Inflammatory macrophage treated with lipopolysaccharide for 4 hours (primary cell): ENCODE data around the gene POMC.
"Not testable (repeated sequence)": the region's sequence is repeated elsewhere in the genome, so short reads cannot be mapped to it uniquely, and the experiment has no call there.

Experiments used
- DNase-seq: peaks from one replicate; pipeline ENCODE4 v3.0.0-alpha.2; 2020

The POMC gene

DNA sequence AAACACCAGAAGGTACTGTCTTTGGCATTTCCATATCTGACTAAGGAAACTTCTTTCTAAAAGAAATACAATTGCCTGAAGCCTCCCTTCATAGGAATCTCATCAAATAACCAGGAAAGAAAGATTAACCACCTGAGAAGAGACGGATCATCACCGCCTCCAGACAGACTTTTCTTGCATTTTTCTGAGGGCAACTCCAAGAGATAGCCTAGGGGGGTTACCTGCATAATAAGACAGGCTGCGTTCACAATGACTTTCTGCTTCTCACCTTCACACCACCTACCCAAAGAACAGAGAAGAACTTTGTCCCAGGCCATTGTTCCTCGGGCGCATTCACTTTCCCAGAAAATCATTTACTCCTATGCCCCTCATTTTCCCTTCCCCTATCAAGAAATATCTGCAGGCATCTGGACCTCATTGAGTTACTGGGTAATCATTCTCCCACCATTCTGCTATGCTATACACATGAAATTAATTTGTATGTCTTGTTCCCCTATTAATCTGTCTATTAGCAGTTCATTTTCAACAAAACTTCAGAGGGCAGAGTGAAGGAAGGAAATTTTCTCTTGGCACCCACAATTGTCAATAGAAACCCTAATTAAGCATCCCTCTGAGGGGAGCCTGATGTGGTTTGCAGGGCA is 8.3 kb upstream of the POMC start:
- DNase-seq = no peak

DNA sequence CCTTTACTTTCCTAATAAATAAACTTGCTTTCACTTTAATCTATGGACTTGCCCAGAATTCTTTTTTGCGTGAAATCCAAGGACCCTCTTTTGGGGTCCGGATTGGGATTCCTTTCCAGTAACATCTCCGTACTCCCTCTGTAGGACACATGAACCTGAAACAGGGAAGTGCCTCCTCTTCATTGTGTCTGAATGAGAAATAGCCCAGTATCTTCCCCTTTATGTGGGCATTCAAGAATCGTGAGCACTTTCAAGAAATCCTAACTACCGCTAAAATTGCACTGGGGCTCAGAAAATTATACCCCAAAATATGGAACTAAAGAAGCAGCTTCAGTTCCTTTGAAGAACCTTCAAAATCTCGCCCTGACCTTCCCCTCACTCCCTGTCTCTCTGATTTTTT is 7.8 kb upstream of the POMC start:
- DNase-seq = peak; percentile 65

DNA sequence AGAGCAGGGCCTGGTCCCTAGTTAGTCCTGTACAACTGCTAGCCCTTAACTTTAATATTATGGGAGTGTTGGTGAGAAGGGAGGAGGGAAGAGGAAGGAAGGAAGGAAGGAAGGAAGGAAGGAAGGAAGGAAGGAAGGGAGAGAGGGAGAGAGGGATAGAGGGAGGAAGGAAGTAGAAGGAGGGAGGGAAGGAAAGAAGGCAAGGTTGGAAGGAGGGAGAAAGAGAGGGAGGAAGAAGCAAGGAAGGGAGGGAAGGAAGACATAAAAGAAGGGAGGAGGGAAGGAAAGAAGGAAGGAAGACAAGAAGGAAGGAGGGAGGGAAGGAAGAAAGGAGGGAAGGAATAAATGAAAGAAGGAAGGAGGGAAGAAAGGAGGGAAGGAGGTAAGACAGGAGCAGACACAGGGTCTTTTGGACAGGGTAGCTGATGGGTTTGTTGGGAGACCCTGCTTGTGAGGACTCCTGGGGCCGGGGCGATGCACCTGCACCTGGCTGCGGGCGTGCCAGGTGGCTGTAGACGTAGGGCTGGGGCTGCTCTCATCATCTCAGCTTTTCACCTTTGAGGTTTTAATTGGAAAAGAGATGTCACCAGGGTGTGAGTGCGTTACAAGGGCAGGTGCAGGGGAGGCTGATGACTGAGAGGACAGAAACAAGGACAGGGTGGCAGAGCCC is 5.9 kb upstream of the POMC start:
- DNase-seq = no peak

DNA sequence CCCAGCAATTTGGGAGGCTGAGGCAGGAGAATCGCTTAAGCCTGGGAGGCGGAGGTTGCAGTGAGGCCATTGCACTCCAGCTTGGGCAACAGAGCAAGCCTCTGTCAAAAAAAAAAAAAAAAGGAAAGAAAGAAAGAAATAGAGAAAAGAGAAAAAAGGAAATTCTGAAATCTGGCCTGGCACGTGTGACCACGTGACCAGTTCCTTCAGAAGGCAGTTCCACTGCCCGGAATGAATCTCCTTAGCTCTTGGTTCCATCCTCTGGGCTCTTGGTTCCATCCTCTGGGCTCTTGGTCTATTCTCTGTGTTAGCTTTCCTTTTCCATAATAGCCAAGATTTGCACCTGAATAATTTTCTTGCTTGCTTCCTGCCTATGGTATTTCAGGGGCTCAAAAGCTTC is 5.3 kb upstream of the POMC start:
- DNase-seq = no peak

DNA sequence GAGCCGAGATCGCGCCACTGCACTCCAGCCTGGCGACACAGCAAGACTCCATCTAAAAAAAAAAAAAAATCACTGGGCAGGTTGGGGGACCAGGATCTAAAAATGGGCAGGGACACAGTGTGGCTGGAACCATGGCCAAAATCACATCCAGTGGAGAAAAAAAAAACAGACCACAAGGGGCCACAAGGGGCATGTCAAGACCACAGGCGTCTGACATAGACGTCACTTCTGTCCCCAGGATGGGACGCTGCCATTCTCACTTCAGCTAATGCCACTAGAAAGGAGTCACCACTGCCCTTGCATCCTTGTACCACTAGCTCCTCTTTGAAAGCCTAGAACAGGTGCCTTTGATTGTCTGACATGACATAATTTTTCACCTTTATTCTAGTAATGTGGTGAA is 2.5 kb upstream of the POMC start:
- no peak for DNase-seq

DNA sequence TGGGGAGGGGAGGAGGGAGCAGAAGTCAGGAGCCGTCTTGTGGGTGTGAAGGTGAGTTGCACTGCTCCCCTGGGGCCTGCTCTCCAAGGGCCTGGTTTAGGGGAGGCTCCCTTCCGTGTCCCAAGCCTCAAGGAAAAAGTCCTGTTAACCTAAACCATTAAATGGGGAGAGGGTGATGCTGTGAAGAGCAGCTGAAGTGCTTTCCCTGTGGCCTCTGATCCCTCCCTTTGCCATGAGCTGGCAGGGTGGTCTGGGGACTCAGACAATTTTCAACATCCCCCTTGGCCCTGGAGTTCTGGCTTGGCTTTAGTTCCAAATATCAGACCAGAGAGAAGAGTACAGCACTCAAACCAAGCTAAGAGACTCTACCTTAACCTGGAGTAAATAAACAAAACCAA is 692 bp upstream of the POMC start:
- DNase-seq = no peak

DNA sequence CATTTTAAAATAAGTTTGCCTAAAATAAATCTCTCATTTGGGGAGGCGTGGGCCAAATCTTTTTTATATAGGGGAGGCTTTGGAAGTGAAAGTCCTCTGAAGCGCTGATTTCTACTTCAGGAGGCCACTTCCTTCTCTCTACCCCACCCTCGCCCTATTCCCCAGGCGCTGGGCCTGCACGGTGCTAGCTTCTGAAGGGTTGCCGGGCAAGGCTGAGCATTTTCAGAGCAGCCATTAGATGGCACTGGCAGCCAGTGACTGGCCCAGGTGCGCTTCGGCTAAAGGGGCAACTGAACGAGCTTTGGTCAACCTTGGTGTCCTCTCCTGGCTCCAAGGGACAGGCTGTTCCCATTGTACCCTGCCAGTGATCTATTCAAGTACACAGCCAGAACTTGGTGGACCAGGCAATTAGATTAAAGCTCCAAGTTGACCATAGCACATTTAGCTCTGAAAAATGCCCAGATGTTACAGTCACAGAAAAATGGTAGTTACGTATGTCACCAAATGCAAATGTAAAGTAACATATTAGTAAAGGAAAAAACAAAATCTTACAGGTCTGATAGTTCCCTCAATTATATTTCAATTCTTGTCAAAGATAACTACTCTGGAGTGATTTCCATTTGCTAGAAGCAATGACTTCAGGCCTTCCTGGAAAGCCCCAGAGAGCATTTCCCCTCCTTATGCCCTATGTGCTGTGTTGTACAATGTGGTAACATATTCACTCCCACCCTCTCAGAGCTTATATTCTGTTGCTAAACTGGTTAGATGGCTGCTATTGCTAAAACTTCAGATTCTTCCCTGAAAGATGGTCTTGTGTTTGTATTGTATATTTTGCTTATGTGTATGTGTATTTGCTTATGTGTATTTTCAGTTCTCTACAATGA is 2.1 kb downstream of the POMC start:
- peak; percentile 64 for DNase-seq

DNA sequence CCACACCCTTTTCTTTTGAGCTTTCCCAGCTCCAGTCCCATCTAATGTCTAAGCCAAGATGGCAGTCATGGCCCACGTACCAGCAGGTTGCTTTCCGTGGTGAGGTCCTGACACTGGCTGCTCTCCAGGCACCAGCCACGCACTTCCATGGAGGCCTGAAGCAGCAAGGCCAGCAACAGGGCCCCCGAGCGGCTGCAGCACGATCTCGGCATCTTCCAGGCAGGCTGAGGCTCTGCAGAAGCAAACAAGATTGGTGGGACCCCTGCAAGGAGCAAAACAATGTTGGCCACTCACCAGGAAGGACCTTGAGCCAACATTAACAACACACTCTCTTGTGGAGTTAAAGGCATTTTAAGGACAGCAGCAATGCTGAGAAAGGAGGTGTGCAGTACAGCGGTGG is 3.8 kb downstream of the POMC start:
- DNase-seq = no peak

DNA sequence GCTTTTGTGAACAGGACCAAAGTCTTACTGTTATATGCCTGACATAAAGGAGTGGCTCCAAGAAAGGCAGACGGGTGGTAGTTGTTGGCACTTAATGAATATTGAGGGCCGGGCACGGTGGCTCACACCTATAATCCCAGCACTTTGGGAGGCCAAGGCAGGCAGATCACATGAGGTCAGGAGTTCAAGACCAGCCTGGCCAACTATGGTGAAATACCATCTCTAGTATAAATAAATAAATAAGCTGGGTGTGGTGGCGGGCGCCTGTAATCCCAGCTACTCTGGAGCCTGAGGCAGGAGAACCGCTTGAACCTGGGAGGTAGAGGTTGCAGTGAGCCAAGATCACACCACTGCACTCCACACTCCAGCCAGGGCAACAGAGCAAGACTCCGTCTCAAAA is 6.3 kb downstream of the POMC start:
- DNase-seq = not testable (repeated sequence)

DNA sequence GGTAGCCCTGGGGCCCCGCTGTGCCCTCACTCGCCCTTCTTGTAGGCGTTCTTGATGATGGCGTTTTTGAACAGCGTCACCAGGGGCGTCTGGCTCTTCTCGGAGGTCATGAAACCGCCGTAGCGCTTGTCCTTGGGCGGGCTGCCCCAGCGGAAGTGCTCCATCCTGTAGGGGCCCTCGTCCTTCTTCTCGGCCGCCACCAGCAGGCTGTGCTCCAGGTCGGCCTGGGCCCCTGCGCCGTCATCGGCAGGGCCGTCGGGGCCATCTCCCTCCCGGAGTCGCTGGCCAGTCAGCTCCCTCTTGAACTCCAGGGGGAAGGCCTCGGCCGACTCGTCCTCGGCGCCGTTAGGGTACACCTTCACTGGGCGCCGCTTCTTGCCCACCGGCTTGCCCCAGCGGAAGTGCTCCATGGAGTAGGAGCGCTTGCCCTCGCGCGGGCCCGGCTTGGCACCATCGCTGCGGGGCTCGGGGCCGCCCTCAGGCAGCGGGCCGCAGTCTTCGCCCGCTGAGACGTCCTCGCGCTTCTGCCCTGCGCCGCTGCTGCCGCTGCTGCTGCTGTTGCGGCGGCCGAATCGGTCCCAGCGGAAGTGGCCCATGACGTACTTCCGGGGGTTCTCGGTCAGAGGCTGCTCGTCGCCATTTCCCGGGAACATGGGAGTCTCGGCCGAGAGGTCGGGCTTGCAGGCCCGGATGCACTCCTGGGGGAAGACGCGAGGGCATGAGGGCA is 7.2 kb downstream of the POMC start:
- peak; percentile 51 for DNase-seq

DNA sequence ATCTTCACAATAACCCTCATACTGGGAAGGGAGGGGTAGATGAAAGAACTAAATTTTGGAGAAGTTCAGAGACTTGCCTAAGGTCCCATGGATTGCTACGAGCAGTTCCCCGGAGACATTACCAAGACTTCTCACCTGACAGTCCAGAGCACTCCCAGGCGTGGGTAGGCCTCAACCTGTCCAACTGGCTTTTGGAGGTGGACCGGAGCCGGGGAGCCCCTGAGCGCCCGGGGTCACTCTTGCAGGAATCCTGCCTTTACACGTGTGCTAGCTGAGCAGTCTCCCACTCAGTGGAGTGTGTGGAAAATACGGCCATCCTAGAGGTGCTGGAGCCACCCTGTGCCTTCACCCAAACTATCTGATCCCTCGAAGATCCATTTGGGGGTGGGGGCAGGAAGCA is 8.0 kb downstream of the POMC start:
- DNase-seq = no peak

DNA sequence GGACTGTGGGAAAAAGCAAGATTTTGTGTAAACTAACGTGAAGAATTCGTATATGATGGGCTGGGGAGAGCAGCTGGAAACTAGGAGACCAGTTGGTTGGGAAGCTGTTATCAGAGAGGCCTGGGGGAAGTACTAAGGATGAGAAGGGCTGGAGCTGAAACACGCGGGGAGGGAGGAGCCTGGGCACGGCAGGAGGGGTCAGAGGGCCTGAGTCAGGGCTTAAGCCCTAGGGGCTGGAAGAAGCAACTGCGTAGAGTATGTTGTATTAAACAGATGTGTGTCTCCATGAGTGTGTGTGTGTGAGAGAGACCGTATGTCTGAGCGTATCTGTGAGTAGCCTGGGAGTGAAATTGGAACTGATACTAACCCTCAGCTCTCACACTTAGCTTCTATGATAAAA is 8.4 kb downstream of the POMC start:
- no peak for DNase-seq

DNA sequence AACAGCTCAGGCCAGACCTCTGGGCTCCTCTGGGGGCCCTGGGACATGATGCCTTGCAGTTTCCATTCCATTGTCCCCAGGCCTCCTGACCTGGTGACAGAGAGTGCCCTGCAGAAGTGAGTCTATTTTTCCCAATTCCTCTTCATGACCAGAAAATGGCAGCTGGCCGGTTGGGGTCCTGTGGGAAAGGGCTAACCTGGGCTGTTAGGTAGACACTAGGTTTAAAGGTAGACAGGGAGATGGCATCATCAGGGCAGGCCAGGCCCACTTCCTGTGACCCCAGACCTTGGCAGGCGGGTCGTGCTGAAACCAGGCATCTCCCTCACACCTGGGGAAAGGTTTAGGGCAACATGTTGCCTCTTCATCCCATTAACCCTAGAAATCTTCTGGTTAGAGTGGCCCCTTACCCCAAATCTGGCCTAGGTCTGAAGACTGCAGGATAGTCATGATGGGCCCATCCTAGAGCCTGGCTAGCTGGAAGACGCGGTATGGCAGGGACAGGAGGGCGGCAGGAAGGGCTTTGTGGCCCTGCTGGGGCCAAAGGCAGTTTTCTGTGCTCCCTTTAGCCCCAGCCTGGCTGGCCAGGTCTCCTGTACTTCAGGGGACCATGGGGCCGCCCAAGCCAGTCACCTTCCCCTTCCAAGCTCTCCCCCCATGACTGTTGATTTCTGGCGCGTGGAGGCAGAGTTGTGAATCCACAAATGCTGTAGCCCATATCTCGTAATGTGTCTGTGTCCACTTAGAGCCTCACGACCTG is 10.1 kb downstream of the POMC start:
- DNase-seq = no peak

DNA sequence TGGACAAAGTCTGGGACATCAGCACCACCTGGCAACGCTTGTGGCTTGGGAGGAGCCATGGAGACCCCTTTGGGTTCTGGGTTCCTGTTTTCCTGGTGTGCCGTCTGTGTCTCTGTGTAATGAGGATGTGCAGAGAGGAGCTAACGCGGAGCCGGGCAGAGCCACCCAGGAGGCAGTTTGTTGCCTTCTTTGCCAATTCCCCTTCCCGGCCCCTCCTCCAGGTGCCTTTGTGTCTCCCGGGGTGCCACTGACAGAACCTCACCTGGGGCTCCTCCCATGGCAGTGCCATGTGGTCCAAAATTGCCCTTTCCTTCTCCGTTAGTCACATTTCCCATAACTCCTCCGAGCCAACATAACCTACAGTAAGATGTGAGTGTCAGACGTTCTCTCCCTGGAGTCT is 13.0 kb downstream of the POMC start:
- no peak for DNase-seq

DNA sequence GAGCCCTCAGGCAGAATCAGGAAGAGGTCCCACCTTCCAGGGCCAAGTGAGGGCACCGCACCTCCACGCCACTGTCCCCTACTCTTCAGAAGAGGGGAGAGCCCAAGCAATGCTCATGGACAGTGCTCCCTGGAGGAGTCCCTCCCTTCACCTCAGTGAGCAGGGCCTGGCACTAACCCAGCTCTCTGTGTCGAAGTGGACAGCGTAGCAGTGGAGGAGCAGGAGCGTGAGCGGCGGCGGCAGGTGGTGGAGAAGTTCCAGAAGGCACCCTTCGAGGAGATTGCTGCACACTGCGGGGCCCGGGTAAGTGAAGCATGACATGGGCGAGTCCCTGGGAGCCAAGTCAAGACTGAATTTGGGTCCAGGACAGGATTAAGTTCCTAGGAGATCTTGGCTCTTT is 16.7 kb downstream of the POMC start:
- no peak for DNase-seq

DNA sequence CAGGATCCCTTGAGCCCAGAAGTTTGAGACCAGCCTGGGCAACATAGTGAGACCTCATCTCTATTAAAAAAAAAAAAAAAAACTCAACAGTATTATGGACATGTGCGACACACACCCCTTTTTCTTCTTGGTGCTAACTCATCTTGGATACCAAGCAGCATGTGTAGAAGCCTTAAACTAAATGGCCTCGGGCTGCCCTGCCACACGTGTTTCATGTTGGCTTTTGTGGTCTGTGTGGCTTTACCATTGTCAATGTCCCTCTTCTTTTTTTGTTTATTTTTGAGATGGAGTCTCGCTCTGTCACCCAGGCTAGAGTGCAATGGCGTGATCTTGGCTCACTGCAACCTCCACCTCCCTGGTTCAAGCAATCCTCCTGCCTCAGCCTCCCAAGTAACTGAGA is 17.4 kb downstream of the POMC start:
- not testable (repeated sequence) for DNase-seq

DNA sequence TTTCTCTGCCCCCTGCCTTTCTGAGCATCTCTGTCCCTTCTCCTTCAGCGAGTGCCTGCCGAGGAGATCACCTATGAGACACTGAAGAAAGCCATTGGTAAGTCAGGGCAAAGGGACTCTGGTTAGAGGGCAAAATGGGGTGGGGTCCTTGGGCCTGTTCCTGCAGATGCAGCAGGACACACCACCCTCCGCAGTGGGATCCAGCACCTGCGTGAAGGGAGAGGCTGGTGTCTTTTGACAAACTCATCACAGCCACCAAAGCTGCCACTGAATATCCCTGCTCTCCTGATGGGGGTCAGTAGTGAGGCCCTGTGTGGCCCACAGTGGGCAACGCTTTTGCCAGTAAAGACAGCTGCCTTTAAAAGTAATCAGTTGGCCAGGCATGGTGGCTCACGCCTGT is 18.7 kb downstream of the POMC start:
- DNase-seq = no peak

DNA sequence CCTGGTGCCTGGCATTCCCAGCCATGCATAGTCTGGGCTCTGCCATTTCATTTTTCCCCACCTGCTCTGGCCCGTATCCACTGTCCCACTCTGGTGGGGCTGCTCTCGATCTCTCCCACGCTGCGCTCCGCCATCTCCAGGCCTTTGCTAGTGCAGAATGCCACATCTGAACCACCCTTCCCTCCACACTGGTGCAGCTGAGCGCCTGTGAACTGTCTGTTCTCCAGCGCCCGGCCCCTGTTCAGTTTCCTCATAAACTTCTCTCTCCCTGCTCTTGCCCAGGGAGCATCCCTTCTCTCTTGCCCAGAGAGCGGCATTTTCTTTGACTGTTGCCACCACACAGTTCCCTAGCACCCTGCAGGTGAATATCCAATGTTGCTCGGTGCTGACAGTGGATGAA is 21.5 kb downstream of the POMC start:
- DNase-seq = no peak

DNA sequence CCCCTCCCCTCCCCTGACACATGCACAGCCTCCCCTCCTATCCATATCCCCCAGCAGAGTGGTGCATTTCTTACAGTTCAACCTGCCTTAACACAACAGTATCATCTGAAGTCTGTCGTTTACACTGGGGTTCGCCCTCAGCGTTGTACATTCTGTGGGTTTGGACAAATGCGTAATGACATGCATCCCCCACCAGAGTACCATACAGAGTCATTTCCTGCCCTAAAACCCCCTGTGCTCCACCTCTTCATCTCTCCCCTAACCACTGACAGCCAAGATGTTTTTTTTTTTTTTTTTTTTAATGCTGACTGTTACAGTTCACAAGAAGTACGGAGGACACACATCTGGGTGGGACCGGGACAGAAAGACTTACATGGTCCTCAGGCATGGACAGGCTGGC is 22.6 kb downstream of the POMC start:
- DNase-seq = no peak

DNA sequence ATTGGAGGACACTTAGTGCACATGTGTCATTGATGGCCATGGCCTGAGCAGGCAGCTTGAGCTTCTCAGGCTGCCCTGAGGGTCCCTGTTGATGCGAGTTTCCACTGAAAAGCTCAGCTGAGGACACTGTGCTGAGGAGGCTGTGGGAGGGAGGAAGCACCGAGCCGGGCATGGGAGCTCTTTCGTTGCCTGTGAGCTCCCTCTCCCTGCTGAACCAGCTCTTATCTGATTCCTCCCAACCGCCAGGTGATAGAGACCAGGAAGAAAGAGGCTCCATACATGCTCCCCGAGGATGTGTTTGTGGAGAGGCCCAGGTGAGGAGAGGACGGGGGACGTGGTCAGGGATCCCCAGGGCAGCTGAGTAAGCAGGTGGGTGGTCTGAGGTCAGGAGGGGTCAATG is 27.3 kb downstream of the POMC start:
- DNase-seq = no peak

DNA sequence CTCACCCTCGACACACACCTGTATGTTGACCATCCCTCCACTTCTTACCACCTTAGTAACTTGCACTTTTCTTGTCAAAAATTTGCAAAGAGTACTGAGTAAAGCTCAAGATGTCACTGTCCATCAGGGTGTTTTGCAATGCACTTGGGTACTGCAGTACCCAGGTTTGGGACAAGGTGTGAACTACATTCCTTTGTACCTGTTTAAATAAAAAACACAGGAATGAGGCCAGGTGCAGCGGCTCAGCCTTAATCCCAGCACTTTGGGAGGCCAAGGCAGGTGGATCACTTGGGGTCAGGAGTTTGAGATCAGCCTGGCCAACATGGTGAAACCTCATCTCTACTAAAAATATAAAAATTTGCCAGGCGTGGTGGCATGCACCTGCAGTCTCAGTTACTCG is 27.8 kb downstream of the POMC start:
- DNase-seq = not testable (repeated sequence)

DNA sequence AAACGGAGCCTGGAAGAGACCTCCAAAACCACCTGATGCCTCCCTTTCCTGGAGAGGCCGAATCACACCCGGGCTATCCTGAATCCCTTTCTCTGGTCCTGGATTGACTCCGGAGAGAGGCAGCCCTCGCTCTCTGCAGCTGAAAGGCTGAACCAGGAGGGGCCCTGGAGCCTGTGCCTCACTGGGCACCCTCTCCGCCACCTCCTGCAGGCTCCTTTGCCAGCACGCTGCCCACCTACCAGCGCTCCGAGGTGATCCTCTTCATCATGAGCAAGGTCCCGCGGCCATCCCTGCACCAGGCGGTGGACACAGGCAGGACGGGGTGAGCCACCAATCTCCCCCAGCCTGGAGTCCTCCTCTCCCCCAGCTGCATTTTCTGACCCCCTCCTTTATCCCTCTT is 35.7 kb downstream of the POMC start:
- DNase-seq = no peak

DNA sequence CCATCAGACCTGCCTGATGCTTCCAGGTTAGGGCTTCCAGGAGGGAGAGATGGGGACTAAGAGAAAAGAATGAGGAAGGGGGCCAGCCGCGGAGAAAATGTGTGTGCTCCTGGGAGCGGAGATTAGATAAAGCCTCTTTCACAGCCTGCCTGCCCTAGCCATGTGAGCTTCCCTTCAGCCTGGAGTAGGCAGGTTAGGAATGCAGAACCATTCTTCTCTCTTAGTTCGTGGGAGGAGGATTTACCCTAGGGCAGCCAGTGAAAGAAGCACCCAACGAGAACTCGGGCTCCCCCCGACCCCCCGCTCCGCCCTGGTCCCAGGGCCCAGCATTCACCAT is 36.1 kb downstream of the POMC start:
- peak; percentile 11 for DNase-seq
